GM21528 (cell line): Measurements from ENCODE around the gene NTRK2.

Experiments used
- ATAC-seq: cut with Tn5 transposase; IDR thresholded peaks from one replicate; pipeline ENCODE4 v1.9.1; 2021; ENCODE audit warnings: mild to moderate bottlenecking, moderate library complexity; ENCODE audit not compliant: unreplicated experiment, low FRiP score

The NTRK2 gene

GRCh38 chr9:84925225-84925872, 255.8 kb downstream of the NTRK2 start:
- no peak for ATAC-seq

GRCh38 chr9:84926793-84927192, 257.3 kb downstream of the NTRK2 start:
- ATAC-seq: no peak

GRCh38 chr9:84928419-84928818, 258.9 kb downstream of the NTRK2 start:
- no peak for ATAC-seq

- ATAC-seq: no peak
These were observed 259.5 kb downstream of the NTRK2 start for GRCh38 chr9:84929068-84929467.

GRCh38 chr9:84932915-84933527, 263.5 kb downstream of the NTRK2 start:
- ATAC-seq: no peak

GRCh38 chr9:84935528-84936117, 266.1 kb downstream of the NTRK2 start:
- no peak for ATAC-seq

- ATAC-seq: no peak
These were observed 267.7 kb downstream of the NTRK2 start for GRCh38 chr9:84937180-84937579.

- ATAC-seq: no peak
These were observed 268.1 kb downstream of the NTRK2 start for GRCh38 chr9:84937581-84937980.

GRCh38 chr9:84939774-84940173, 270.2 kb downstream of the NTRK2 start:
- ATAC-seq: no peak

GRCh38 chr9:84940294-84940693, 270.8 kb downstream of the NTRK2 start:
- ATAC-seq: no peak

- ATAC-seq: no peak
These were observed 272.3 kb downstream of the NTRK2 start for GRCh38 chr9:84941792-84942191.

- no peak for ATAC-seq
These were observed 274.0 kb downstream of the NTRK2 start for GRCh38 chr9:84943482-84944050.

GRCh38 chr9:84945878-84946538, 276.5 kb downstream of the NTRK2 start:
- no peak for ATAC-seq

- no peak for ATAC-seq
These were observed 278.0 kb downstream of the NTRK2 start for GRCh38 chr9:84947412-84947972.

GRCh38 chr9:84949258-84949657, 279.7 kb downstream of the NTRK2 start:
- no peak for ATAC-seq

- ATAC-seq: no peak
These were observed 280.4 kb downstream of the NTRK2 start for GRCh38 chr9:84949971-84950370.

GRCh38 chr9:84950879-84951811, 281.6 kb downstream of the NTRK2 start:
- no peak for ATAC-seq

- no peak for ATAC-seq
These were observed 283.8 kb downstream of the NTRK2 start for GRCh38 chr9:84953252-84953773.
